ENCODE results near the gene STBD1.

GRCh38 chr4:76339364-76339763, 32.8 kb downstream of the STBD1 start:
- no peak for TF ChIP-seq CTCF (conservative IDR thresholded peaks at IDR 0.05; ENCODE audit: low read length)
- no peak for TF ChIP-seq EZH2phosphoT487 (IDR thresholded peaks at IDR 0.05; ENCODE audit: borderline replicate concordance)
